CD4-positive, alpha-beta memory T cell (primary cell): ENCODE data around the gene C1orf159. TPM values are rescaled to one million over a fixed set of nuclear protein-coding genes. Genes with fewer than 3 reads are reported as not detected.
A peak's percentile ranks its signal among the peaks of the same experiment; 100 is the strongest.
"Not testable (repeated sequence)": the region's sequence is repeated elsewhere in the genome, so short reads cannot be mapped to it uniquely, and the experiment has no call there.

Experiments
- CTCF ChIA-PET: fragments of 350-600 bp; sonication (Branson Sonifier 250); formaldehyde crosslinking; loops from one replicate; lab custom pipeline; 2021; ENCODE audit warnings: inconsistent platforms; ENCODE audit not compliant: partially characterized antibody; lab: Charles Lee
- POLR2A ChIA-PET: fragments of 350-600 bp; sonication (Branson Sonifier 250); formaldehyde crosslinking; loops from one replicate; lab custom pipeline; 2021; ENCODE audit not compliant: partially characterized antibody; lab: Charles Lee
- DNase-seq, 5 donors: peaks; one replicate each; pipeline versions ENCODE4 v3.0.0 to v3.0.0-alpha.2; 2020 to 2022; ENCODE audit warnings: mixed read lengths in 1 of 5
- H3K27ac ChIP-seq: one replicate; pipeline ENCODE4 v1.7.0; 2013; ENCODE audit warnings: low read depth, low read length
- H3K27me3 ChIP-seq: 2 replicates; pipeline ENCODE4 v1.7.0; 2013; ENCODE audit warnings: mild to moderate bottlenecking, low read length, moderate library complexity; ENCODE audit not compliant: insufficient read depth
- H3K36me3 ChIP-seq: 2 replicates; pipeline ENCODE4 v1.7.0; 2013; ENCODE audit warnings: mild to moderate bottlenecking, low read length, moderate library complexity; ENCODE audit not compliant: insufficient read depth
- H3K4me1 ChIP-seq: 2 replicates; pipeline ENCODE4 v1.7.0; 2013; ENCODE audit warnings: mild to moderate bottlenecking, low read length, moderate library complexity; ENCODE audit not compliant: insufficient read depth
- H3K4me3 ChIP-seq, 2 donors: one replicate each; pipeline ENCODE4 v1.7.0; 2013; ENCODE audit warnings: low read length in 2 of 2, mild to moderate bottlenecking in 1 of 2
- H3K9me3 ChIP-seq, 2 donors: one replicate each; pipeline ENCODE4 v1.7.0; 2013; ENCODE audit warnings: low read length in 2 of 2, control low read depth in 1 of 2; ENCODE audit not compliant: control insufficient read depth in 1 of 2
- H3K27ac Mint-ChIP-seq, 7 donors: one replicate each; pipeline ENCODE4 v1.8.0; 2020 to 2021; ENCODE audit warnings: mixed read lengths in 7 of 7, mild to moderate bottlenecking in 6 of 7, inconsistent platforms in 3 of 7, moderate library complexity in 3 of 7
- H3K27me3 Mint-ChIP-seq, 2 donors: one replicate each; pipeline ENCODE4 v1.8.0; 2020 to 2021; ENCODE audit warnings: mixed read lengths in 2 of 2
- H3K36me3 Mint-ChIP-seq, 2 donors: one replicate each; pipeline ENCODE4 v1.8.0; 2020 to 2021; ENCODE audit warnings: mixed read lengths in 2 of 2, inconsistent platforms in 1 of 2, mild to moderate bottlenecking in 1 of 2
- H3K4me1 Mint-ChIP-seq, 4 donors: one replicate each; pipeline ENCODE4 v1.8.0; 2020 to 2021; ENCODE audit warnings: mixed read lengths in 4 of 4, mild to moderate bottlenecking in 1 of 4
- H3K4me3 Mint-ChIP-seq, 8 donors: one replicate each; pipeline ENCODE4 v1.8.0; 2020 to 2021; ENCODE audit warnings: mixed read lengths in 8 of 8, mild to moderate bottlenecking in 7 of 8, moderate library complexity in 6 of 8, inconsistent platforms in 3 of 8
- H3K9me3 Mint-ChIP-seq, 8 donors: one replicate each; pipeline ENCODE4 v1.8.0; 2020 to 2021; ENCODE audit warnings: mixed read lengths in 8 of 8, mild to moderate bottlenecking in 5 of 8, inconsistent platforms in 3 of 8, moderate library complexity in 1 of 8
- intact Hi-C: fragments of 100-400 bp; cut with micrococcal nuclease; formaldehyde crosslinking; loops from one replicate; pipeline ENCODE4 v1.15.1; 2023
- polyA plus RNA-seq, 2 donors: library from polyadenylated mRNA; unstranded; fragments of 300-500 nt; fragmentation: Illumina TruSeq; gene quantifications; one replicate each; pipeline ENCODE4 v1.2.3, GENCODE V29; 2021
- total RNA-seq, 2 experiments: library from RNA; stranded (reverse); gene quantifications; one replicate each; pipeline ENCODE4 v1.2.3, GENCODE V29; 2021

The C1orf159 gene
- total and polyA plus RNA-seq, 4 experiments from 2014 or later: 3.8 to 15.1 (median 11.5) TPM

DNA sequence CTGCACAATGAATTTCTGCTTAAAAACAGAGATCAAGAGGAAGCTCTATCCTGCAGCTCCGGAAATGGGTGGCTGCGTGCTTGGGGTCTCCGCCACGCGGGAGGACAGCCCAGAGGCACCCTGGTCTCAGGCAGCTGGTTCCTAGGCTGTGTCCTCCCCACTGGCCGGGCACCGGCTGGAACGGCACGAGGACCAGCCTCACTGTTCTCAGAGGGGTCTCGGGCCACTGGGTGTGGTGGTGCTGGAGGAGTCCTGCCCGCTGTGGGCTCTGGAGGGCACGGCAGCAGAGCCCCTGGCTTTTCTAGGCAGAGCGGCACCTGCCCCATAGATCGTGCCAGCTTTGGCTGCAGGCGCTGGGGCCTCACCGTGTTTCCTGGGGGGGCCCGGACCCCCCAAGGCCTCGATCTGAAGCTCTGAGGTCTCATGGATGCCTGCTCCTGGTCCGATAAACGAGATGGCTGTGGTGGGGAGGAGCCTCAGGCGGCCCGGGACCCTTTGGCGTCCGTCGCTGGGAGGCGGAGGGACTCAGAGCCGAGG lies 33.6 kb downstream of the C1orf159 start:
- no peaks in the 10 kb centered on the region for H3K36me3 ChIP-seq
- intact Hi-C loops: no loop called here
- no peak overlapping the region for H3K27ac ChIP-seq
- H3K27me3 ChIP-seq: no peaks in the 10 kb centered on the region
- H3K27me3 Mint-ChIP-seq: no peaks in the 10 kb centered on the region
- H3K9me3 ChIP-seq: no peaks in the 10 kb centered on the region
- no peak for DNase-seq
- no peaks in the 10 kb centered on the region for H3K9me3 Mint-ChIP-seq
- H3K36me3 Mint-ChIP-seq: peaks cover 0 to 3% of the 10 kb centered on the region in 2 donors
- H3K4me3 ChIP-seq: no peak overlapping the region
- ChIA-PET CTCF (no interaction called here), POLR2A (no interaction called here)
- H3K4me1 ChIP-seq: peaks cover 10% of the 10 kb centered on the region
- no peak overlapping the region for H3K27ac Mint-ChIP-seq
- peaks cover 0 to 4% (median 2%) of the 10 kb centered on the region in 4 donors for H3K4me1 Mint-ChIP-seq
- no peak overlapping the region for H3K4me3 Mint-ChIP-seq

- CTCF ChIA-PET: no interaction called here
- no peak overlapping the region for H3K27ac ChIP-seq
Observed at GRCh38 chr1:1081311-1082238, 34.3 kb downstream of the C1orf159 start.

GRCh38 chr1:1080951-1081310 lies 35.0 kb downstream of the C1orf159 start:
- Mint-ChIP-seq H3K36me3 (peaks cover 0 to 3% of the 10 kb centered on the region in 2 donors), H3K9me3 (no peaks in the 10 kb centered on the region), H3K4me3 (no peak overlapping the region), H3K27ac (no peak overlapping the region), H3K27me3 (no peaks in the 10 kb centered on the region), H3K4me1 (peaks cover 0 to 4% (median 2%) of the 10 kb centered on the region in 4 donors)
- peaks cover 10% of the 10 kb centered on the region for H3K4me1 ChIP-seq
- no peak overlapping the region for H3K27ac ChIP-seq
- no peaks in the 10 kb centered on the region for H3K9me3 ChIP-seq
- no peak overlapping the region for H3K4me3 ChIP-seq
- no peak for DNase-seq
- H3K27me3 ChIP-seq: no peaks in the 10 kb centered on the region
- H3K36me3 ChIP-seq: no peaks in the 10 kb centered on the region
- ChIA-PET CTCF (no interaction called here), POLR2A (no interaction called here)
- intact Hi-C loops: no loop called here

More at GRCh38 chr1:1081311-1082238, 34.3 kb downstream of the C1orf159 start:
- intact Hi-C loops: no loop called here
- Mint-ChIP-seq H3K9me3 (no peaks in the 10 kb centered on the region), H3K36me3 (peaks cover 0 to 3% of the 10 kb centered on the region in 2 donors), H3K27ac (no peak overlapping the region), H3K4me3 (no peak overlapping the region), H3K27me3 (no peaks in the 10 kb centered on the region), H3K4me1 (peaks cover 0 to 4% (median 2%) of the 10 kb centered on the region in 4 donors)
- POLR2A ChIA-PET: no interaction called here
- no peak for DNase-seq
- Histone ChIP-seq H3K4me3 (no peak overlapping the region), H3K9me3 (no peaks in the 10 kb centered on the region), H3K36me3 (no peaks in the 10 kb centered on the region), H3K4me1 (peaks cover 10% of the 10 kb centered on the region), H3K27me3 (no peaks in the 10 kb centered on the region)

DNA sequence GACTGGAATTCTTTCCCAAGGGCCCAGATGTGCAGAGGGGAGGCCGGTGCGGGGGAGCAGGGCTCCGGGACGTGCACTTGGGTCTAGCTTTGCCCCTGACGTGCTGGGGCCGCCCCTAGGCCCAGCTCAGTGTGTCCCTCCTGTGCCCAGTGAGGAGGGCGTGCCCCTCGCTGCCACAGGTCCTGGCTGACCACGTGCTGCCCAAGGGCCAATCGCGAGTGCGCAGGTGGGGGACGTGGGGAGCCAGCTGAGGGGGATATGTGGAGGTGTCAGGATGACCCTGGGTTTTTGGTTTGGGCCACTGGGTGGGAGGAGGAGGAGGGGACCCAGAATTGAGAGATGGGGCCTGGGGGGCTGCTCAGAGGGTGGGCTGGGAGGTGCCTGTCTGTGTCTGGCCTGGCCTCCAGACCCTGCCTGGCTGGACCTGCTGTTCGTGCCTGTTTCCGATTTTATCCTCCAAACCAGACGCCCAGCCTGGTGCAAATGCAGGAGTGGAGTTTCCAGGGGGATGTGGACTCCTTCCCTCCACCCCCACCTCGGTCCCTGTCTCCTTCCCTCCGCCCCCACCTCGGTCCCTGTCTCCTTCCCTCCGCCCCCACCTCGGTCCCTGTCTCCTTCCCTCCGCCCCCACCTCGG lies 35.6 kb downstream of the C1orf159 start:
- peaks cover 0 to 4% (median 2%) of the 10 kb centered on the region in 4 donors for H3K4me1 Mint-ChIP-seq
- peak overlapping the region in 1 of 8 donors; percentile 17 for H3K4me3 Mint-ChIP-seq
- H3K9me3 Mint-ChIP-seq: no peaks in the 10 kb centered on the region
- peaks cover 0 to 3% of the 10 kb centered on the region in 2 donors for H3K36me3 Mint-ChIP-seq
- no peak overlapping the region for H3K27ac Mint-ChIP-seq
- ChIA-PET CTCF (no interaction called here), POLR2A (no interaction called here)
- Histone ChIP-seq H3K9me3 (no peaks in the 10 kb centered on the region), H3K36me3 (no peaks in the 10 kb centered on the region), H3K27me3 (no peaks in the 10 kb centered on the region), H3K4me3 (no peak overlapping the region), H3K4me1 (peaks cover 10% of the 10 kb centered on the region), H3K27ac (no peak overlapping the region)
- no peaks in the 10 kb centered on the region for H3K27me3 Mint-ChIP-seq
- intact Hi-C loops: no loop called here
- DNase-seq: no peak

- H3K4me3 Mint-ChIP-seq: peak overlapping the region in 6 of 8 donors; percentile 24 to 69 (median 41)
- H3K4me1 Mint-ChIP-seq: peaks cover 0 to 4% (median 2%) of the 10 kb centered on the region in 4 donors
- ChIA-PET POLR2A (no interaction called here), CTCF (no interaction called here)
- H3K9me3 Mint-ChIP-seq: no peaks in the 10 kb centered on the region
- intact Hi-C loops: no loop called here
- Histone ChIP-seq H3K4me3 (peak overlapping the region in 1 of 2 donors; percentile 11), H3K9me3 (no peaks in the 10 kb centered on the region), H3K27me3 (no peaks in the 10 kb centered on the region), H3K4me1 (peaks cover 10% of the 10 kb centered on the region), H3K36me3 (no peaks in the 10 kb centered on the region), H3K27ac (no peak overlapping the region)
- H3K36me3 Mint-ChIP-seq: peaks cover 0 to 3% of the 10 kb centered on the region in 2 donors
- peak in 2 of 5 donors; percentile 32 to 50 for DNase-seq
- peaks cover 2 to 3% of the 10 kb centered on the region in 2 donors for H3K27me3 Mint-ChIP-seq
- no peak overlapping the region for H3K27ac Mint-ChIP-seq
Observed at GRCh38 chr1:1079408-1080121, 36.3 kb downstream of the C1orf159 start.

- peaks cover 10% of the 10 kb centered on the region for H3K4me1 ChIP-seq
- H3K27ac Mint-ChIP-seq, H3K4me3 ChIP-seq, H3K36me3 Mint-ChIP-seq, H3K4me3 Mint-ChIP-seq, H3K27ac ChIP-seq, H3K27me3 ChIP-seq, DNase-seq, POLR2A ChIA-PET, H3K36me3 ChIP-seq, H3K4me1 Mint-ChIP-seq, intact Hi-C loops, H3K9me3 ChIP-seq, H3K9me3 Mint-ChIP-seq, CTCF ChIA-PET: not testable (repeated sequence)
- peaks cover 2 to 11% of the 10 kb centered on the region in 2 donors for H3K27me3 Mint-ChIP-seq
Observed at GRCh38 chr1:1077396-1077795, 38.5 kb downstream of the C1orf159 start.
